IMR-90 (cell line): ENCODE results near the gene RPS6KA6. TPM values are rescaled to one million over a fixed set of nuclear protein-coding genes. Genes with fewer than 3 reads are reported as not detected.

Experiments
- ATAC-seq: fragments of 200-7000 bp; cut with Tn5 transposase; 2 replicates; pipeline ENCODE4 v1.9.1; 2020; ENCODE audit warnings: low read depth, mild to moderate bottlenecking, moderate library complexity
- BruUV-seq: library from RNA; stranded (reverse); fragments of 400-500 nt; replicated peaks from 2 replicates; lab custom pipeline; 2021; lab: Mats Ljungman, UMichigan
- CTCF ChIA-PET: fragments of 300-600 bp; formaldehyde crosslinking; extraction: SDS; loops from one replicate; lab custom pipeline; 2021; ENCODE audit warnings: antibody characterized with exemption; lab: Yijun Ruan, JAX
- POLR2A ChIA-PET: fragments of 300-600 bp; sonication (Branson Sonifier 250); formaldehyde crosslinking; loops from one replicate; lab custom pipeline; 2022; ENCODE audit warnings: antibody characterized with exemption; ENCODE audit not compliant: unreplicated experiment; lab: Charles Lee
- DNase-seq: peaks from one replicate; pipeline ENCODE4 v3.0.0; 2013
- H2AFZ ChIP-seq: replicated peaks from 2 replicates; pipeline ENCODE3; 2013; ENCODE audit warnings: low read length, mild to moderate bottlenecking; ENCODE audit not compliant: poor library complexity
- H2AK5ac ChIP-seq: 2 replicates; pipeline ENCODE4 v1.6.1; 2013; ENCODE audit warnings: low read depth, low read length, inconsistent platforms
- H2AK9ac ChIP-seq: replicated peaks from 2 replicates; pipeline ENCODE3; 2013; ENCODE audit warnings: mild to moderate bottlenecking, low read depth, low read length, moderate library complexity; ENCODE audit not compliant: poor library complexity
- H2BK120ac ChIP-seq: 2 replicates; pipeline ENCODE4 v1.6.1; 2013; ENCODE audit warnings: low read depth, low read length, inconsistent platforms
- H2BK15ac ChIP-seq: 3 replicates; pipeline ENCODE4 v1.6.1; 2013; ENCODE audit warnings: low read depth, low read length, inconsistent platforms
- H2BK20ac ChIP-seq: 2 replicates; pipeline ENCODE4 v1.6.1; 2013; ENCODE audit warnings: low read depth, mild to moderate bottlenecking, inconsistent platforms, low read length, moderate library complexity
- H2BK5ac ChIP-seq: 2 replicates; pipeline ENCODE4 v1.6.1; 2013; ENCODE audit warnings: mild to moderate bottlenecking, low read depth, low read length, inconsistent platforms; ENCODE audit not compliant: poor library complexity, severe bottlenecking
- H3K14ac ChIP-seq: replicated peaks from 2 replicates; pipeline ENCODE4 v1.6.1; 2013; ENCODE audit warnings: low read depth, low read length, inconsistent platforms
- H3K18ac ChIP-seq: 2 replicates; pipeline ENCODE4 v1.6.1; 2013; ENCODE audit warnings: low read depth, low read length, control low read depth
- H3K23ac ChIP-seq: 2 replicates; pipeline ENCODE4 v1.6.1; 2013; ENCODE audit warnings: low read depth, low read length, inconsistent platforms
- H3K27ac ChIP-seq: 2 replicates; pipeline ENCODE4 v1.5.1; 2013; ENCODE audit warnings: mild to moderate bottlenecking, control low read depth, low read length; ENCODE audit not compliant: insufficient read depth
- H3K27me3 ChIP-seq: 2 replicates; pipeline ENCODE4 v1.6.1; 2013; ENCODE audit warnings: low read length; ENCODE audit not compliant: control insufficient read depth, insufficient read depth
- H3K36me3 ChIP-seq: 2 replicates; pipeline ENCODE4 v1.6.1; 2013; ENCODE audit warnings: low read length, mixed read lengths; ENCODE audit not compliant: control insufficient read depth, insufficient read depth
- H3K4ac ChIP-seq: 2 replicates; pipeline ENCODE4 v1.6.1; 2013; ENCODE audit warnings: low read depth, low read length, inconsistent platforms
- H3K4me1 ChIP-seq: 2 replicates; pipeline ENCODE4 v1.6.1; 2013; ENCODE audit warnings: low read length, mixed read lengths; ENCODE audit not compliant: control insufficient read depth, insufficient read depth
- H3K4me2 ChIP-seq: 2 replicates; pipeline ENCODE4 v1.6.1; 2013; ENCODE audit warnings: low read depth, mild to moderate bottlenecking, control low read depth, low read length, moderate library complexity
- H3K4me3 ChIP-seq: 2 replicates; pipeline ENCODE4 v1.5.1; 2013; ENCODE audit warnings: low read depth, mild to moderate bottlenecking, control low read depth, low read length, moderate library complexity; ENCODE audit not compliant: insufficient read depth
- H3K56ac ChIP-seq: 2 replicates; pipeline ENCODE4 v1.6.1; 2013; ENCODE audit warnings: low read length, inconsistent platforms; ENCODE audit not compliant: insufficient read depth; ENCODE audit errors: extremely low read depth
- H3K79me1 ChIP-seq, 2 experiments: 2 replicates each; pipeline ENCODE4 v1.6.1; 2013; ENCODE audit warnings: low read length in 2 of 2, inconsistent platforms in 1 of 2, low read depth in 1 of 2
- H3K9ac ChIP-seq: 2 replicates; pipeline ENCODE4 v1.6.1; 2013; ENCODE audit warnings: low read depth, low read length, control low read depth
- H3K9me1 ChIP-seq: 2 replicates; pipeline ENCODE4 v1.6.1; 2013; ENCODE audit warnings: low read length, inconsistent platforms; ENCODE audit not compliant: insufficient read depth
- H3K9me3 ChIP-seq: 2 replicates; pipeline ENCODE4 v1.6.1; 2013; ENCODE audit warnings: low read length; ENCODE audit not compliant: control insufficient read depth, insufficient read depth
- H4K20me1 ChIP-seq: 2 replicates; pipeline ENCODE4 v1.6.1; 2013; ENCODE audit warnings: low read length, inconsistent platforms; ENCODE audit not compliant: insufficient read depth
- H4K5ac ChIP-seq: 2 replicates; pipeline ENCODE4 v1.6.1; 2013; ENCODE audit warnings: mild to moderate bottlenecking, low read depth, low read length, control low read depth
- H4K8ac ChIP-seq, 2 experiments: 2 replicates each; pipeline ENCODE4 v1.6.1; 2013; ENCODE audit warnings: low read depth in 2 of 2, low read length in 2 of 2, control low read depth in 1 of 2, inconsistent platforms in 1 of 2
- H4K91ac ChIP-seq: 2 replicates; pipeline ENCODE4 v1.6.1; 2013; ENCODE audit warnings: low read depth, low read length, inconsistent platforms; ENCODE audit not compliant: insufficient read depth
- CEBPB ChIP-seq: IDR thresholded peaks from 2 replicates; pipeline ENCODE4 v1.6.1; 2012; ENCODE audit warnings: low read depth, low read length, improper control_type of control experiment
- MAFK ChIP-seq: IDR thresholded peaks from 2 replicates; pipeline ENCODE4 v1.6.1; 2012; ENCODE audit warnings: low read depth, low read length, improper control_type of control experiment
- WGBS, 2 experiments: methylation state at CpG; one replicate each; pipeline versions ENCODE4 v1.1.5 to v1.1.7; 2013; ENCODE audit warnings: missing lambda C conversion rate in 2 of 2; ENCODE audit not compliant: insufficient read length in 1 of 2; ENCODE audit errors: extremely low coverage in 2 of 2; 5-methylcytosine and 5-hydroxymethylcytosine counted together
- dilution Hi-C: fragments of 300-500 bp; cut with HindIII; formaldehyde crosslinking; loops from one replicate; pipeline ENCODE4 v1.14.3; 2018; ENCODE audit warnings: low sequenced_read_pairs; ENCODE audit not compliant: unreplicated experiment
- in situ Hi-C: fragments of 300-500 bp; cut with MboI; formaldehyde crosslinking; loops from 3 replicates; pipeline ENCODE4 v1.14.3; 2019; ENCODE audit warnings: low sequenced_read_pairs, inconsistent platforms, mixed read lengths
- intact Hi-C: fragments of 100-400 bp; cut with micrococcal nuclease; formaldehyde crosslinking; loops from 2 replicates; pipeline ENCODE4 v1.10.0; 2022
- polyA plus RNA-seq, 3 experiments: library from polyadenylated mRNA; depleted of rRNA; stranded (reverse); fragments of >200 nt; gene quantifications; 2 replicates each; pipeline ENCODE4 v1.2.3, GENCODE V29; 2012; ENCODE audit warnings: low replicate concordance in 1 of 3
- total RNA-seq: library from RNA; depleted of rRNA; stranded (reverse); fragments of >200 nt; gene quantifications from 2 replicates; pipeline ENCODE4 v1.2.3, GENCODE V29; 2012

The RPS6KA6 gene
- total and polyA plus RNA-seq, 2 of the 4 experiments (the other 2 are of a cell fraction) = 3.6 to 6.8 TPM

- Histone ChIP-seq H4K8ac (no peak overlapping the region), H3K9ac (no peak overlapping the region), H3K79me1 (no peaks in the 10 kb centered on the region; a peak in 1 of 4 replicates), H3K23ac (no peak overlapping the region), H2AFZ (no peak overlapping the region), H2BK20ac (no peak overlapping the region), H4K5ac (no peak overlapping the region), H3K9me3 (no peaks in the 10 kb centered on the region), H2BK120ac (no peak overlapping the region), H2BK5ac (no peak overlapping the region), H3K36me3 (no peaks in the 10 kb centered on the region), H4K91ac (no peak overlapping the region), H3K56ac (no peak overlapping the region), H3K27me3 (no peaks in the 10 kb centered on the region), H3K4me3 (no peak overlapping the region), H4K20me1 (no peaks in the 10 kb centered on the region), H3K14ac (no peak overlapping the region), H3K18ac (no peak overlapping the region), H3K9me1 (no peaks in the 10 kb centered on the region), H3K4ac (no peak overlapping the region), H2AK5ac (no peak overlapping the region), H2BK15ac (no peak overlapping the region), H3K4me1 (no peaks in the 10 kb centered on the region), H3K4me2 (no peak overlapping the region), H3K27ac (no peak overlapping the region), H2AK9ac (no peak overlapping the region)
- BruUV-seq = no TSS peak
- ATAC-seq (peak; percentile 70), DNase-seq (peak; percentile 71)
- in situ Hi-C loops = no loop called here
- CTCF ChIA-PET = interaction anchor here (1.1 kb wide), 1 partner anchor 18 kb away, joined by 4 read pairs; no protein-coding TSS in a partner anchor
- TF ChIP-seq MAFK = no peak
- peak; percentile 92 for TF ChIP-seq CEBPB
- WGBS, 2 experiments = no CpG with 5 or more reads among the region's 4 CpGs
- dilution Hi-C loops = no loop called here
- POLR2A ChIA-PET = no interaction called here
- intact Hi-C loops = no loop called here
These were observed 123.8 kb downstream of the RPS6KA6 start for GRCh38 chrX:84064164-84064563.
